AG04449 (cell line): ENCODE measurements around the gene ERBB4.

Experiments
- CTCF ChIA-PET: fragments of 350-600 bp; formaldehyde crosslinking; extraction: SDS; loops from one replicate; lab custom pipeline; 2021; ENCODE audit warnings: antibody characterized with exemption; lab: Yijun Ruan, JAX
- POLR2A ChIA-PET: fragments of 400-600, 350-600 bp; formaldehyde crosslinking; extraction: SDS; loops from one replicate; lab custom pipeline; 2020; ENCODE audit warnings: antibody characterized with exemption, inconsistent platforms; lab: Yijun Ruan, JAX
- DNase-seq: peaks from one replicate; pipeline ENCODE4 v3.0.0-alpha.2; 2010; ENCODE audit warnings: low read depth, low spot score
- H3K4me3 ChIP-seq: 2 replicates; pipeline ENCODE4 v1.5.1; 2011; ENCODE audit warnings: low read depth, mild to moderate bottlenecking, control low read depth, low read length
- TF ChIP-seq, protein P1 (sequence below): IDR thresholded peaks from one replicate; pipeline ENCODE4 v1.5.1; 2011; ENCODE audit warnings: mild to moderate bottlenecking, moderate library complexity, low read length, control low read depth, inconsistent platforms; ENCODE audit not compliant: insufficient read depth; ENCODE audit errors: missing control alignments

Gene ERBB4

GRCh38 chr2:212427638-212428037 is 111.0 kb downstream of the ERBB4 start:
- TF ChIP-seq, protein P1, sequence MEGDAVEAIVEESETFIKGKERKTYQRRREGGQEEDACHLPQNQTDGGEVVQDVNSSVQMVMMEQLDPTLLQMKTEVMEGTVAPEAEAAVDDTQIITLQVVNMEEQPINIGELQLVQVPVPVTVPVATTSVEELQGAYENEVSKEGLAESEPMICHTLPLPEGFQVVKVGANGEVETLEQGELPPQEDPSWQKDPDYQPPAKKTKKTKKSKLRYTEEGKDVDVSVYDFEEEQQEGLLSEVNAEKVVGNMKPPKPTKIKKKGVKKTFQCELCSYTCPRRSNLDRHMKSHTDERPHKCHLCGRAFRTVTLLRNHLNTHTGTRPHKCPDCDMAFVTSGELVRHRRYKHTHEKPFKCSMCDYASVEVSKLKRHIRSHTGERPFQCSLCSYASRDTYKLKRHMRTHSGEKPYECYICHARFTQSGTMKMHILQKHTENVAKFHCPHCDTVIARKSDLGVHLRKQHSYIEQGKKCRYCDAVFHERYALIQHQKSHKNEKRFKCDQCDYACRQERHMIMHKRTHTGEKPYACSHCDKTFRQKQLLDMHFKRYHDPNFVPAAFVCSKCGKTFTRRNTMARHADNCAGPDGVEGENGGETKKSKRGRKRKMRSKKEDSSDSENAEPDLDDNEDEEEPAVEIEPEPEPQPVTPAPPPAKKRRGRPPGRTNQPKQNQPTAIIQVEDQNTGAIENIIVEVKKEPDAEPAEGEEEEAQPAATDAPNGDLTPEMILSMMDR: no peak
- H3K4me3 ChIP-seq: no peak overlapping the region
- no peak for DNase-seq
- CTCF ChIA-PET: no interaction called here
- POLR2A ChIA-PET: no interaction called here

DNA sequence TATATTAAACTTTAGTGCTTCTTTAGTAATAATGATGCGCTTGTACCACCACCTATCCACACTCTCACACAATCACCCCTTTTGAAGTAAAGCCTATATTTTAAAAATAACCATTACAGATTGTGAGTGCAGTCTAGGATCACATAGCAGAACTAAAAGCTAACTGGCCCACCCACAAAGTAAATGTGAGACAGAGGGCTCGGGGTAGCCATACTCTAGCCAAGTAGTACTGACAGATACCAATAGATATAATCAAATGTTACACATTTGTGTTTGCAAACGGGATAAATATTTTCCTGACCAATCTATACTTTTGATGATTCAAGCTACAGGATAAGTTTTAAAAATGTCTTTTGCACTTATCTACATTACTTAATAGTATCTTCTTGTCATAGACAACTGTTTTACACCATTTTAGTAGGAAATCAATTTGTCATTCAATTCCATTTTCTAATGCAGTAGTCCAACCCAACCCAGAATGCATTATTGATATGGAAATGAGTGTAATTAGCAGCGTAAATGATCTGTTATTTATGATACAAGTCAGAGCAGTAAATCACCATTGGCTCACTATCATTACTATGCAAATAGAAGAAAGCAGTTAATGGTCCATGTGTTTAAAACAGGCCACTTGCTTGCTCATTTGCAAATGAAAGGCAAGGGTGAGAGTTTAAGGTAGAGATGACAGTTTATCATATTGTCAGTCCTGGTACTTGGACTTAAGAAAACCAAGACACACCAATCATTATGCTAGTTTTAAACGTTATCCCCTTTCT is 111.8 kb downstream of the ERBB4 start:
- POLR2A ChIA-PET: no interaction called here
- CTCF ChIA-PET: interaction anchor here (0.8 kb wide), 1 partner anchor 11 kb away, joined by 3 read pairs; no protein-coding TSS in a partner anchor
- DNase-seq: no peak
- TF ChIP-seq, protein P1: no peak
- no peak overlapping the region for H3K4me3 ChIP-seq

GRCh38 chr2:212424082-212424481 is 114.5 kb downstream of the ERBB4 start:
- CTCF ChIA-PET: interaction anchor here (0.6 kb wide), 1 partner anchor 9 kb away, joined by 3 read pairs; no protein-coding TSS in a partner anchor
- DNase-seq: no peak
- POLR2A ChIA-PET: no interaction called here

GRCh38 chr2:212423089-212423488 is 115.5 kb downstream of the ERBB4 start:
- ChIA-PET POLR2A (no interaction called here), CTCF (no interaction called here)
- TF ChIP-seq, protein P1: no peak
- DNase-seq: no peak
- no peak overlapping the region for H3K4me3 ChIP-seq

More at GRCh38 chr2:212424082-212424481, 114.5 kb downstream of the ERBB4 start:
- TF ChIP-seq, protein P1: no peak
- H3K4me3 ChIP-seq: no peak overlapping the region

GRCh38 chr2:212421556-212422334 is 116.9 kb downstream of the ERBB4 start:
- peak; percentile 19 for DNase-seq
- TF ChIP-seq, protein P1: no peak
- H3K4me3 ChIP-seq: no peak overlapping the region
- ChIA-PET CTCF (no interaction called here), POLR2A (no interaction called here)

- ChIA-PET POLR2A (no interaction called here), CTCF (no interaction called here)
- DNase-seq: no peak
- H3K4me3 ChIP-seq: no peak overlapping the region
- TF ChIP-seq, protein P1: no peak
Observed at GRCh38 chr2:212416086-212416485, 122.5 kb downstream of the ERBB4 start.
